Endothelial cell (in vitro differentiated cells): ENCODE results near the gene IFITM5. TPM values are rescaled to one million over a fixed set of nuclear protein-coding genes. Genes with fewer than 3 reads are reported as not detected.
A peak's percentile ranks its signal among the peaks of the same experiment; 100 is the strongest.

ENCODE experiments used
- DNase-seq: peaks from one replicate; pipeline ENCODE4 v3.0.0; 2021; ENCODE audit warnings: low spot score
- H3K27ac Mint-ChIP-seq: one replicate; pipeline ENCODE4 v1.8.0; 2021; ENCODE audit warnings: mixed read lengths, inconsistent platforms; ENCODE audit not compliant: unreplicated experiment
- H3K27me3 Mint-ChIP-seq: one replicate; pipeline ENCODE4 v1.8.0; 2021; ENCODE audit warnings: mild to moderate bottlenecking, moderate library complexity, mixed read lengths, inconsistent platforms; ENCODE audit not compliant: unreplicated experiment
- H3K36me3 Mint-ChIP-seq: one replicate; pipeline ENCODE4 v1.8.0; 2021; ENCODE audit warnings: mild to moderate bottlenecking, low read depth, mixed read lengths, inconsistent platforms; ENCODE audit not compliant: unreplicated experiment
- H3K4me1 Mint-ChIP-seq: one replicate; pipeline ENCODE4 v1.8.0; 2021; ENCODE audit warnings: mild to moderate bottlenecking, mixed read lengths, inconsistent platforms; ENCODE audit not compliant: unreplicated experiment
- H3K4me3 Mint-ChIP-seq: one replicate; pipeline ENCODE4 v1.8.0; 2021; ENCODE audit warnings: mild to moderate bottlenecking, mixed read lengths, inconsistent platforms; ENCODE audit not compliant: unreplicated experiment
- H3K9me3 Mint-ChIP-seq: one replicate; pipeline ENCODE4 v1.8.0; 2021; ENCODE audit warnings: mixed read lengths, inconsistent platforms; ENCODE audit not compliant: unreplicated experiment
- total RNA-seq: library from RNA; stranded (reverse); fragmentation: NEBNext Ultra II Directional; extraction: Animal tissue kit (Norgen Biotek cat#: 25700); gene quantifications from one replicate; pipeline ENCODE4 v1.2.1, GENCODE V29; 2021; ENCODE audit not compliant: unreplicated experiment
- TF ChIP-seq, protein P1 (sequence below): fragments of 200-600 bp; sonication (generic); IDR thresholded peaks from one replicate; pipeline ENCODE4 v1.5.0; 2021; ENCODE audit warnings: antibody characterized with exemption; ENCODE audit not compliant: unreplicated experiment

Gene IFITM5
- total RNA-seq, 1 donor from 2014 or later: not detected

GRCh38 chr11:266676-267439, 32.5 kb downstream of the IFITM5 start:
- TF ChIP-seq, protein P1, sequence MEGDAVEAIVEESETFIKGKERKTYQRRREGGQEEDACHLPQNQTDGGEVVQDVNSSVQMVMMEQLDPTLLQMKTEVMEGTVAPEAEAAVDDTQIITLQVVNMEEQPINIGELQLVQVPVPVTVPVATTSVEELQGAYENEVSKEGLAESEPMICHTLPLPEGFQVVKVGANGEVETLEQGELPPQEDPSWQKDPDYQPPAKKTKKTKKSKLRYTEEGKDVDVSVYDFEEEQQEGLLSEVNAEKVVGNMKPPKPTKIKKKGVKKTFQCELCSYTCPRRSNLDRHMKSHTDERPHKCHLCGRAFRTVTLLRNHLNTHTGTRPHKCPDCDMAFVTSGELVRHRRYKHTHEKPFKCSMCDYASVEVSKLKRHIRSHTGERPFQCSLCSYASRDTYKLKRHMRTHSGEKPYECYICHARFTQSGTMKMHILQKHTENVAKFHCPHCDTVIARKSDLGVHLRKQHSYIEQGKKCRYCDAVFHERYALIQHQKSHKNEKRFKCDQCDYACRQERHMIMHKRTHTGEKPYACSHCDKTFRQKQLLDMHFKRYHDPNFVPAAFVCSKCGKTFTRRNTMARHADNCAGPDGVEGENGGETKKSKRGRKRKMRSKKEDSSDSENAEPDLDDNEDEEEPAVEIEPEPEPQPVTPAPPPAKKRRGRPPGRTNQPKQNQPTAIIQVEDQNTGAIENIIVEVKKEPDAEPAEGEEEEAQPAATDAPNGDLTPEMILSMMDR: no peak
- Mint-ChIP-seq H3K36me3 (peaks cover 7% of the 10 kb centered on the region), H3K4me1 (no peaks in the 10 kb centered on the region), H3K9me3 (no peaks in the 10 kb centered on the region), H3K4me3 (peak overlapping the region; percentile 62), H3K27me3 (peaks cover 2% of the 10 kb centered on the region), H3K27ac (no peak overlapping the region)
- DNase-seq: no peak

- TF ChIP-seq, protein P1: no peak
- Mint-ChIP-seq H3K4me3 (no peak overlapping the region), H3K9me3 (no peaks in the 10 kb centered on the region), H3K36me3 (peaks cover under 1% of the 10 kb centered on the region), H3K27ac (no peak overlapping the region), H3K4me1 (no peaks in the 10 kb centered on the region), H3K27me3 (peaks cover 1% of the 10 kb centered on the region)
- DNase-seq: no peak
Observed at GRCh38 chr11:261624-262023, 37.7 kb downstream of the IFITM5 start.

DNA sequence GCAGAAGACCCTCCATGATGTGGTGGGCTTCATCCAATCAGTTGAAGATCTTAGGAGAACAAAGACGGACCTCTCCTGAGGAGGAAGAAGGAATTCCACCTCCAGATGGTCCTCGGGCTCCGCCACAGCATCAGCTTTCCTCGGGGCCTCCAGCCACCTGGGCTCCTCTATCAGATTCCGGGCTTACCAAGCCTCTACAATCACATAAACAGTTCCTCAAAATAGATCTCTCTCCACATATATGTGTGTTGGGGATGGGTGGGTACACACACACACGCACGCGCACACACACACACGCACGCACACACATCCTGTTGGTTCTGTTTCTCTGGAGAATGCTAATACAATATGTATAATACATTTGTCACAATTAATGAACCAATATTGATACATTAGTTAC, 39.9 kb downstream of the IFITM5 start:
- Mint-ChIP-seq H3K27me3 (peaks cover 3% of the 10 kb centered on the region), H3K9me3 (no peaks in the 10 kb centered on the region), H3K27ac (no peak overlapping the region), H3K36me3 (no peaks in the 10 kb centered on the region), H3K4me3 (no peak overlapping the region), H3K4me1 (no peaks in the 10 kb centered on the region)
- TF ChIP-seq, protein P1: no peak
- DNase-seq: no peak

DNA sequence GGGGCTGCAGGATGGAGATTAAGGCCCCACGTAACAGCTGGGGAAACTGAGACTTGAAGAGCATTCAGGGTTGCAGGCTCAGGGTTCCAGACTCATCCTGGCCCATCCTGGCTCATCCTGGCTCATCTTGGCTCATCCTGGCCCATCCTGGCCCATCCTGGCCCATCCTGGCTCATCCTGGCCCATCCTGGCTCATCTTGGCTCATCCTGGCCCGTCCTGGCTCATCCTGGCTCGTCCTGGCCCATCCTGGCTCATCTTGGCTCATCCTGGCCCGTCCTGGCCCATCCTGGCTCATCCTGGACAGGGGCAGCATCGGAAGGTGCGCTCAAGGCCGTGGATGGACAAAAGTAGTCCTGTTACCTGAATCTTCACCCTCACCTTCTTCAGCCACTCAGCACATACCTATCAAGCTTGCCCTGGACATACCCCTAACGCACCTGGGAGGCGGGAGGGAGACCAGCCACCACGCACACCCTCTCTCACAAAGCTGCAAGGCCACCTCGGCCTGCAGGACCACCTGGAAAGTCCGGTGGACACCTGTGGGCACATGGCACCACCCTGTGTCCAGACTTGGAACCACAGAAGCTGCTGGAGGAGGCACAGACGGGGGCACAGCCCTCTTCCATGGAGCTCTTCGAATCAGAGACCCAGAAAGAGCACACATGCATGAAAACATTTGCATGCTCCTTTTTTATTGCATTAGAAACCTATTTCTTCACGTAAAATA, 41.4 kb downstream of the IFITM5 start:
- no peak for DNase-seq
- TF ChIP-seq, protein P1: no peak
- Mint-ChIP-seq H3K27ac (no peak overlapping the region), H3K4me3 (no peak overlapping the region), H3K9me3 (no peaks in the 10 kb centered on the region), H3K36me3 (peaks cover 6% of the 10 kb centered on the region), H3K27me3 (peaks cover 6% of the 10 kb centered on the region), H3K4me1 (no peaks in the 10 kb centered on the region)
